HG02938 (cell line): ENCODE measurements around the gene MYOT.
"Not testable (repeated sequence)": the region's sequence is repeated elsewhere in the genome, so short reads cannot be mapped to it uniquely, and the experiment has no call there.

ENCODE experiments used
- ATAC-seq: cut with Tn5 transposase; IDR thresholded peaks from one replicate; pipeline ENCODE4 v1.9.1; 2021; ENCODE audit warnings: mild to moderate bottlenecking, moderate library complexity; ENCODE audit not compliant: unreplicated experiment

MYOT gene

DNA sequence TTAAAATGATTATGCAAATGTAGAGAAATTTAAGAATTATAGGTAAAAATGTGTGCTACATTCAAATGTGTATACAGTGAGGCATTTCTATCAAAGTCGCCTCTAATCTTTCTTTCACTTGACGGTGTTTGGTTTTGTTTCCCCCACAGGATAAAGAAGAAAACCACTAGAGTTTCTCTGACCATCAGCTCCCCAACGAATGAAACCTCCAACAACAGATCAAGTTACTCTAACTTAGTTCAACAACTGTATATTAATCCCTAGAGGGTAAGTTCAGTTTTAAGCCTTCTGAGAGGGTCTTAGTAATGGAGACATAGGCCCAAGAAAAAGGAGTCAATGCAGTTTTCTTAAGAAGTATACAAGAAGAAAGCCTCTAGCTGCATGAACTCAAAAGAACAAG lies 11.5 kb upstream of the MYOT start:
- ATAC-seq, result no peak

DNA sequence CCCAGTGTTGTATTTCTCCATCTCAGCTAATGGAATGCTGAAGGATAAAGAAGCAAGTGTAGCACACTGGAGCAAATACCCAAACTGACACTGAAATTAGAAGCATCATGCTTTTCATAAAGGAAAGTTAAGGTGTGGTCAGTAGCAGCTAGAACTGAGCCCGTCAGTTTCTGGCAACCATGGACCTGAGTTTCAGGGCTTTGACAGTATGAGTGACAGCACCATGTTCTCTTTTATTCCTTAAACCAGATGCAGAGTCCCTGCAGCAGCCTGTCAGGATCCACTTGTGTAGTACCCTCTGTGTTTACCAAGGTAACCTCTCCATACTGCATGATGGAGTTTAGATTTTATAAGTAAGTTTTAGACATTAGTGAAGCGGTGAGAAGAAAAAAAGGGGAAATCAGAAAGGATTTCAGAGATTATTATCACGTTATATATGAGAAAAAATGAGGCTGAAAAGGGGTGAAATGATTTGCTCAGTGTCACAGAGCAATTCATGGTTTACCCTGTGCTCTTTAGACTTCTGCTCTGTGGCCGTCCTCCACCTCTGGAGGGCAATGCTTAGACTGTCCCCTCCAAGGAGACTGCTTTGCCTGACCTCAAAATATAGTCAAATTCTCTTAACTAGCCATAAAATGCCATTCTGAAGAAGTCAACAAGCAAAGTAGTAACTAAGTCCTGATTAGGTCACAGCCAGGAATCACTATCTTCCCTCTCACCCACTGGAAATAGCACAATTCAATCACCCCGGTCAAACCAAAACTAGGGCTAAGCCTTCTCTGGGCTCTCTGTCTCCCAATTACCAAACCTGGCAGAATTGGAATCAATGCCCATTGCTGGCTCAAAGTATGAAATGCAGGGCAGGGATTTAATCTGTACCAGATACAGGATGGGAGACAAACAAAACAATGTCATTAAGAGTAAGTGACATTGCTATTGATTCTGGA lies 10.5 kb upstream of the MYOT start:
- ATAC-seq, result peak; percentile 45

DNA sequence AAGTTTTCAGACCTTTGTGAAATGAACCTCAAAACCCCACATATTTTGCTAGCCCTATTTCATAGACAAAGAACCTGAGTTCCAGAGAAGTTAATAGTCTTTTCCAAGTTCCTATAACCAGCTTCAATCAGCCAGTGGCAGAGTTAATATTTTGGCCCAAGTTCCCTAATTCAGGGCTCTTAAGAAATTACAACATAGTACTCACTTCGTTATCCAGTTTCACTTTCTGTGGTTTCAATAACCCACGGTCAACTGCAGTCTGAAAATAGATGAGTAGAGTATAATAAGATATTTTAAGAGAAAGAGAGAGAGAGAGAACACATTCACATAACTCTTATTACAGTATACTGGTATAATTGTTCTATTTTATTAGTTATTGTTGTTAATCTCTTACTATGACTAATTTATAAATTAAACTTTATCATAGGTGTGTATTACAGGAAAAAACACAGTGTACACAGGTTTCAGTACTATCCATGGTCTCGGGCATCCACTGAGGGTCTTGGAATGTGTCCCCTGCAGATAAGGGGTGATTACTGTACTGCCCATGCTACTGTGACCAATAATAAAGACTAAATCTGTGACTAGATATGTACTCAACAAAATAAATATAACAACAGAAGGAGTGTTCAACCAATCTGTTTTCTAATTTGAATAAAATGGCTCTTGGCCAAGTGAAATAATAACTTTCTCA lies 9.3 kb upstream of the MYOT start:
- ATAC-seq, result peak; percentile 78

DNA sequence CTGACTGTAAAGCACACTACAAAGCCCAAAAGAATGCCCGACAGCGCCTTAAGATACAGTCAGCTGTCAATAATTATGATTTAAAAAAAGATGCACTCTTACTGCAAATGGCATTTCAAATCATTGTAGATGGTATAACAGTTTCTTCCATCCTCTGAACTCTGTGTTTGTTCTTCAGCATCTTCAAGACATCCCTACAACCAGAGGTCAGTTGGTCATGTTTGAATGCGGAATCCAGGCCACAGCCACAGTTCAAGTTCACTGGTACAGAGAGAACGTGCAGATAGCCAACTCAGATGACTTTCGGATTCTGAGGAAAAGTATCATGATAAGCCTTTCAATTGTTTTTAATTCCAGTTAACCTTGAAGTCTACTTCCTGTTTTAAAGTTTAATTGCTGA lies 8.7 kb upstream of the MYOT start:
- no peak for ATAC-seq

DNA sequence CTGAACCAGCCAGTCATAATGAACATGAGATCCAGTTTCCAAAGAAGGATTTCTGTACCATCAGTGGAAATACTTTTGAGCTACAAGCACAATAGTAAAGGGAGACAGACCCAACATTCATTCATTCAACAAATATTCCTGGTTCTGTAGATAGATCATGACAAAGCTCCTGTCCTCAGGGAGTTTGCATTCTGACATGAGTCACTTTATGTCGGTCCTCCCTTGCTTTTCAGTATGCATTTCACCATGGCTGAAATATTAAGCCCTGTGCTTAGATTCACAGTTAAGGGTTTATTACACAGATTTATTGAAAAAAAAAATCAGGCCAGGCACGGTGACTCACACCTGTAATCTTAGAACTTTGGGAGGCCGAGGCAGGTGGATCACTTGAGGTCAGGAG lies 5.4 kb upstream of the MYOT start:
- no peak for ATAC-seq

DNA sequence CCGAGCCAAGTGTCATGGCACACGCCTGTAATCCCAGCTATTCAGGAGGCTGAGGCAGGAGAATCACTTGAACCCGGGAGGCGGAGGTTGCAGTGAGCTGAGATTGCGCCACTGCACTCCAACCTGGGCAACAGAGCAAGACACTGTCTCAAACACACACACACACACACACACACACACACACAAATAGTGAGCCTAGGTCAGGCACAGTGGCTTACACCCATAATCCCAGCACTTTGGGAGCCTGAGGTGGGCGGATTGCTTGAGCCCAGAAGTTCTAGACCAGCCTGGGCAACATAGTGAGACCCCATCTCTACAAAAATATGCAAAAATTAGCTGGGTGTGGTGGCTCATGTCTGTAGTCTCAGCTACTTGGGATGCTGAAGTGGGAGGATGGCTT lies 4.0 kb upstream of the MYOT start:
- ATAC-seq, result not testable (repeated sequence)

DNA sequence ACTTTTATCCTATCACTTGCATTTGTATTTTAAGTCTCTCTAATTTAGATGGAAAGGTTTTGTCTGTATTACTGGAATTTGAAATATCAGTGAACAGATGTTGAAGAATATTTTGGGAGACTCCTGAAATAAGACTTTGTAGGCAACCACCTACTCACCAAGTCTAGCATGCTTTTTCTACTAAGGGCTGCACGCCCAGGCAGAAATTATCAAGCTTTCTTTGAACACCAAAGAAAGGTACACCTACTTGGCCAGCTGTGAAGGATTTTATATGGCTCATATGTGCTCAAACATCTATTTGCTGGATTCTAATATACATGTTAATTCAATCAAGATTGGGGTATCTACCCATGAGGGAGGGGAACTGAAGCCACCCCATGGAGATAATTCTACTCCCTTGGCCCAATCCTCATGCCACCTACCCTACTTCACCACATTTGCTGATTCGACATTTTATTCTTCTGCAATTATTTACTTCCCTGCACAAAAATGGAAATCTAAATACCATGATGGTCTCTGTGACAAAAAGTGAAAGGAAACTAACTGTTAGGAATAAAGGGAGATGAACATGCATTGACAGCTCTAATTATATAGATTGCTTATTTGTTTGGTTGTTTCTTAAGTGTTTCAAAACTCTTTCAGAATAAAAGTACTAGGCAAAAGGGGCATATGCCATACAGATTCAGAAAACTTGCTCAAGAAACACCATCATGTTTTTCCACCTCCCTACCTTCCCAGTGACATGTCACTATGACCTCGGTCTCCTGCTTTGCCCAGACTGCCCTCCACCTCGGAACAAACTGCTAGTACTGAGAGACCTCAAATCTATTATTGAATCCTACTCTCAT lies 895 bp upstream of the MYOT start:
- no peak for ATAC-seq

DNA sequence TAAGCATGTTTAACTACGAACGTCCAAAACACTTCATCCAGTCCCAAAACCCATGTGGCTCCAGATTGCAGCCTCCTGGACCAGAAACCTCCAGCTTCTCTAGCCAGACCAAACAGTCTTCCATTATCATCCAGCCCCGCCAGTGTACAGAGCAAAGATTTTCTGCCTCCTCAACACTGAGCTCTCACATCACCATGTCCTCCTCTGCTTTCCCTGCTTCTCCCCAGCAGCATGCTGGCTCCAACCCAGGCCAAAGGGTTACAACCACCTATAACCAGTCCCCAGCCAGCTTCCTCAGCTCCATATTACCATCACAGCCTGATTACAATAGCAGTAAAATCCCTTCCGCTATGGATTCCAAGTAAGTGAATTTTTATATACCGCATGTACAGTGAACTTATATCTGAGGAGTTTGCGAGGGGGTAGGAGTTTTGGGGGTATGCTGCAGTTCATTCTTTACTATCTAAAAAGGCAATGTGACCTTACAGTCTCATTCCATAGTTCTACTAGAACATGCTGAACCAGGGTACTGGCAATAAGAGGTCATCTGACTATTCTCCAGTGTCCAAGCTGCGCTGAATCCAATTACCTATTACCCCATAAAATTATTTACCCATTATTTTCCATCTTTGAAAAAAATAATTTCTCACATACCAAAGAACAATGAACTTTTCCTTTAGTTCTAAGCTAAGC lies 3.1 kb downstream of the MYOT start:
- ATAC-seq, result no peak

DNA sequence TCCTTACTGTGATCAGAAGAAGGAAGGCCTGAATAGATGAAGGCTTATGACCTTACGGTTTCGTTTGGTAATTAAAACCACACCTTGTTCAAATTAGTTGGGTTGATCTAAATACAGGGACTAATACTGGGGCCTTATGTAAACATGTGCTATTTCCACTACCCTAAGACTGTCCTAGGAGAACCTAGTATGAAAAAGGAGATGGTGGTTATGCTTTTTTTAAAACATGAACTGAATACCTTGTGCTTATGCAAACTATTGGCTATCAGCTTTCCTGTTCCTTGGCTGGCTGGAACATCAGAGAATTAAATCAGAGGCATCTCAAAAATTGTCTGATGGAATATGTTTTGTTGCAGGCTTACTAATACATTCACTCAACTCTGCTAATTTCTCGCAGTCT lies 3.9 kb downstream of the MYOT start:
- ATAC-seq, result no peak

DNA sequence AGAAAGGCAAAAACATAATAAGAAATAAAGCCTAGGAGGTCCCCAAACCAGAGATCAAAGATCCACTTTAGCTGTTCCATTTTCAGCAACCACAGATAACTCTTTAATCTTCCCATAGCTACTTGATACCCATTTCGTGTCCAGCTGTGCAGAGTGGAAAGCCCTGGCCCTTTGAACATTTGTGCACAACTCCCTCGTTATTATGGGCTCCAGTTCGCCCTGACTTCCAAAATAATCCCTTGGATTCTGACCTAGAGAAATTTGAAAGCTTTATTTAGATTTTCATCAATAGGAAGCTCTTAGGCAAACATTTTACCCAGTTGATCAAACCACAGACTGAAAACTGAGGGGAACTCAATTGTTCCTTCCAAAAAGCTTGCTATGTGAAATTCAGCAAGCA lies 4.8 kb downstream of the MYOT start:
- ATAC-seq, result no peak

DNA sequence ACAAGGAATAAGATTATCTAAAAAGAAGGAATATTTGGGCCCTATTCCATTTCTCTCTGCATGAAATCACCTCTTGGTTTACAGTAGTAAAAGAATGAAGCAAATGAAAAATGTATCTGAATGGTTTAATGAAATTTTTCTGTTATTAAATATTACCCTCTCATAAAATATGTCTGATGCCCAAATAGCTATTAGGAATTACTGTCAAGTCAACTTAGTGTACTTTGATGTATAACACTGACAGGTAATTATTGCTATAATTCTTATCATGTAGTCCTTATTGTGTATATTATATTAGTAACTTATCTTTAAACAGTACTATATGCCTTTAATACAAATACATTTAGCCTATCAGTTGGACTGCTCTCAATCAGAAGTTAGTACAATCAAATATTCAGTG lies 8.4 kb downstream of the MYOT start:
- no peak for ATAC-seq

DNA sequence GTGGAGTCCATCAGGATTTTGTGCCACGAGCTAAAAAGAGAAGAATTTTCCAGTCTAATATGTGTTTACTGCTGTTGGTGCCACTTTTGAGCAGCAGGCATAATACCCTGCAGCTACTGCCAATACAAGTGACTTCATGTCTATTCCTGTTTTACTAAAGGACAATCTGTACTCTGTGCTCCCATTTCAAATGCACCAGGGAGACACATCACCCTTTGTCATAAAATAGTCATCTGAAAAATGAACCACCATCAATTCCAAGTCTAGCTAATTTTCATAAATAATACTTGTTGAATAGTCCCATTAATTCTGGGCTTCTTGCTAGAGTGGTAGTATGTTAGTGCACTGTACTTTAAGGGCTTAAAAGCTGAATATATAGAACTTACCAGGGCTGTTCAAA lies 12.7 kb downstream of the MYOT start:
- ATAC-seq, result no peak

DNA sequence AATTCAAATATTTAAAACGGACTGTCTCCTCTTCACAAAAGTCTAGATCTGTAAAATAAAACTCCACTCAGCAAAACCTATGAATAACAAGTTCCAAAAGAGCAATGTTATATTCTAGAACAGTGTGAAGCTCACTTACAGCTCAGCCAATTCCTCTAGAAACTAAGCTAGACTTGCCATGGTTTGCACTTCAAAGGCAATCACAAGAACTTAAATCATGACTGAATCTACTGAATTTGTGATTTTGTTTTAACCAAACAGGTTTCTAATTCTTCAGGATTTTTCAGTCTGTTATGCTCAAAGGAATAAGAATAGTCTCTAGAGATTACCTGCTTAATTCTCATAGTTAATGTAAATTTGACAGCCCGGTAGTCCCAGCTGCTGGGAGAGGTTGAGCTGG lies 20.2 kb downstream of the MYOT start:
- no peak for ATAC-seq

DNA sequence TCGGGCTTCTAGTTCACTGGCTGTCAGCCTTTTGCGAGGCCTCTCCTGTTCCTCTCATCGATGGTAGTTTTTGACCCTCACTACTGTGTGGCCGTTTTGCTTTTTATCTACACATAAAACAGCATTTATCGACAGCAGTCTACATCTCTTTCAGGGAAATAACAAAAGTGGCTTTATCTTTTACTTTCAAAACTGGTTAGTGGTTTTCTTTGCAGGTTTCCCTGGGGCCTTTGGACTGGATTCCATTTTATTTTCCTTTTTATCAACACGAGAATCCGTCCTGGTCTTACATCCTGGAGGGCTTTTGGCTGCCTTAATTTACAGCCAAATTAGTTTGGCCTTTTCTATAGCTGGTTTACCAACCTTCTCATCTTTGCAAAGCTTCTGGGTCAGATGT lies 20.8 kb downstream of the MYOT start:
- no peak for ATAC-seq

DNA sequence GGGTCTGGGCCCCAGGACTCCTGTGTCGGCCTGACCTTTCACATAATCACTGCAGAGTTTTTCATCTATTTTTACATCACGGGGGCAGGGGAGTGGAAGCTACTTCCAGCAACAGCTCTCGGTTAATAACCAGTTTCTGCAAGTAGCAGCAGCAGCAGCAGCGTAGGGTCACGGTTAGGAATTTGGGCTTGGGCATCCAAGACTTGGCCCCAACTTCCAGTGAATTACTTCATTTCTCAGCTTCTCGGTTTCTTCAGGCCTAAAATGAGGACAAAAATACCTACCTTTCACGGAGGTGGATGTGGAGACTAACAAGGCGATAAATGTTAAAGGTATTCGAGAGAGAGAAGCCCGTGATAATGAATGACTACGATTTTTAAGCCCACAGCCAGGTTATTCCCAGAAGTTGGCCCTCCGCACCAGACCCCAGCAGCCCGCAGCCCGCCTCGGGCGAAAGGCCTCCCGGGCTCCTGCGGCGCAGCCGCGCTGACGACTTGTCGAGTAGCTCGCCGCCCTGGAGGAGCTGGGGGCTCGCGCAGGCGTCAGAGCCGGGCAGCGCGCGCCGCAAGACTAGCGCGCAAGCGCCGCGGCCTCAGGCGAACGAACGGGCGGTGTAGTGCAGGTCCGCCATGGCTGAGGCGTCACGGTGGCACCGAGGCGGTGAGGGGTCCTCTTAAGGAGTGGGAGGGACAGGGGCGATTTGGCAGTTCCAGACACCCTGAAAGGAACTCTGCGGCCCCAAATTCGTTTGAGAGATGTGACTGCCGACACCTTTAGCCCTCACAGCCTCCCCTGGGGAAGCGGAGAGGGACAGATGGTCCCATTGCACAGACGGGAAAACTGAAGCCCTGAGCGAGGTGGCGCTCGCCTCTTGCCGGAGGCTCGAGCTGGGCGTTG lies 21.5 kb downstream of the MYOT start, which contains the start of gene PKD2L2:
Gene PKD2L2, plus strand, starts transcription at position 595 of the 897 bp plus-strand sequence. Its CDS starts 35 bp downstream, at position 630.
- peak; percentile 89 for ATAC-seq

DNA sequence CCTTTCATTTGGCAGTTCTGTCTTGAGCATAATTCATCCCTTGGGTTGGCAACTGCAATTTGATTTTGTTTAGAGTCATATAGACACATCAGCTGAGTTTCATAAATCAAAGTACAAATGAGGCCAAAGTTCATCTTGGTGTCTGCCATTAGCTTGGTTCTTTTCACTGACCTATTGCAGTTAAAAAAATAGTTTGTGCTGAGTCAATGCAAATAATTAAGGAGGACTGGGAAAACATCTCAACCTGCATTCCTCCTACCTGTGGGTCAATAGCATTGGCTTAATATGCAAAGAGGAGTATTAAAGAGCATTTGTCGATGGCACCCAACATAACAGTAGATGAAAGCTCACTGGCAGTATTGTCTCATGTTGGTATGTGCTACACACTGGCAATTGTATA lies 23.2 kb downstream of the MYOT start:
- ATAC-seq, result no peak

DNA sequence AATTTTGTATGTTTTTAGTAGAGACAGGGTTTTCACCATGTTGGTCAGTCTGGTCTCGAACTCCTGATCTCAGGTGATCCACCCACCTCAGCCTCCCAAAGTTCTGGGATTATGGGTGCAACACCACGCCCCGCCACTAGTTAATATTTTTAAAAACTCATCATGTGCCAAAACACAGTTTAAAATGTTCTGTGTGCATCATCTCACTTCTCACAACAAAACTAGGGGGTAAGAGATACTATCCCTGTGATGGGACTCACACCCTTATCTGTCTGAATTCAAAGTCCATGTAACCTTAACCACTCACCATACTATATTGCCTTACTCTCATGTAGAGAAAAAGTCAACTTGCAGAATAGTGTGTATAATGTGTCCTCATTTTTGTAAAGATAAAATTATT lies 24.2 kb downstream of the MYOT start:
- ATAC-seq, result no peak

DNA sequence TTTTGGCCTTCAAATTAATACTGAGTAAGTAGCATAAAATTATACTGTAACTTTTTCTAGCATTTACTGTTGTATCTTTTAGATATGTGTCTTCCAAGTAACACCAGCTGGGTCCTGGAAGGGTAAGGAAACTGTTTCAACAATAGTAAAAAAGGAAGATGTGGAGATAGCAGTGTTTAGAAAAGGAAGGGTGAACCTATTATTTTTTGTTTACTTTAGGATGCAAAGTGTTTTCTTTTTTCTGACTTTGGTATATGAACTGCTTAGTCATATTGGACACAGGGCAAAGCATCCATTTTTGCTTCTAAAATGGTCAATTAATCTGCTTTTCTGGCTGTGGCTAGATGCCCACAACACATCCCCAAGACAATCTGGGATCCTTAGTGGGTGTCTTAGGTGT lies 26.9 kb downstream of the MYOT start:
- ATAC-seq, result no peak

DNA sequence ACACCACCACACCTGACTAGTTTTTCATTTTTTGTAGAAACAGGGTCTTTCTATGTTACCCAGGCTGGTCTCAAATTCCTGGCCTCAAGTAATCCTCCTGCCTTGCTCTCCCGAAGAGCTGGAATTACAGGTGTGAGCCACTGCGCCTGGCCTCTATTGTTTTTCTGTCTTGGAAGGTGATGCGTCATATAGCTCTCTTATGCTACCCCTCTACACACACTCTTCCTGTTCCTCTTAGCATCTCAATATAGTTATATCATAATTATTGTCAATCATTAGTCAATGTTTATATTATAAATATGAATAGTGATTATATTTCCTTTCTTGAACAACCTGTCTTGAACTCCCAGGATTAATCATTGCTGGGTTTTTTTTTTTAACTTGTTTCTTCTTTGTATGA lies 28.9 kb downstream of the MYOT start:
- no peak for ATAC-seq

DNA sequence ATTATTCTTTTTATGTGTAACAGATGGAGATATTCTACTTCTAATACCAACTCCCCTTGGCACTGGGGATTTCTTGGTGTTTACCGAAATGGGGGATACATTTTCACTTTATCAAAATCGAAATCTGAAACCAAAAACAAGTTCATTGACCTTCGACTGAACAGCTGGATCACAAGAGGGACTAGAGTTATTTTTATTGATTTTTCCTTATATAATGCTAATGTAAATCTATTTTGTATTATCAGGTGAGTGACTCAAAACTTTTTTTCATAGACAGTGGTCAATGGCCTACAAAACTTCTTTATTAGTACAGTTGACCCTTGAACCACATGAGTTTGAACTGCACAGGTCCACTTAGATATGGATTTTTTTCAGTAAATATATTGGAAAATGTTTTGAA lies 31.8 kb downstream of the MYOT start:
- no peak for ATAC-seq
